IPS DF 6.9 (cell line): Measurements from ENCODE around the gene CXorf66.
"Not testable (repeated sequence)": the region's sequence is repeated elsewhere in the genome, so short reads cannot be mapped to it uniquely, and the experiment has no call there.

Experiments
- DNase-seq: peaks from one replicate; pipeline ENCODE4 v3.0.0-alpha.2; 2013; ENCODE audit warnings: low read depth, low spot score
- H3K27ac ChIP-seq: one replicate; pipeline ENCODE4 v1.5.1; 2013; ENCODE audit warnings: low read length, control low read depth
- H3K27me3 ChIP-seq: 2 replicates; pipeline ENCODE4 v1.6.1; 2013; ENCODE audit warnings: mild to moderate bottlenecking, low read length; ENCODE audit not compliant: control insufficient read depth, insufficient read depth
- H3K36me3 ChIP-seq: 2 replicates; pipeline ENCODE4 v1.6.1; 2013; ENCODE audit warnings: low read length; ENCODE audit not compliant: control insufficient read depth, insufficient read depth
- H3K4me1 ChIP-seq: 2 replicates; pipeline ENCODE4 v1.6.1; 2013; ENCODE audit warnings: low read length; ENCODE audit not compliant: control insufficient read depth, insufficient read depth
- H3K4me3 ChIP-seq: 2 replicates; pipeline ENCODE4 v1.5.1; 2013; ENCODE audit warnings: mild to moderate bottlenecking, low read length
- H3K9me3 ChIP-seq: 2 replicates; pipeline ENCODE4 v1.6.1; 2013; ENCODE audit warnings: low read length, inconsistent platforms; ENCODE audit not compliant: control insufficient read depth, insufficient read depth
- WGBS: extraction: QIAGEN DNeasy Blood & Tissue Kit; methylation state at CpG from one replicate; pipeline ENCODE4 v1.1.7; 2013; ENCODE audit warnings: mixed read lengths, missing lambda C conversion rate; ENCODE audit not compliant: insufficient read length, insufficient coverage; 5-methylcytosine and 5-hydroxymethylcytosine counted together

The CXorf66 gene, protein sequence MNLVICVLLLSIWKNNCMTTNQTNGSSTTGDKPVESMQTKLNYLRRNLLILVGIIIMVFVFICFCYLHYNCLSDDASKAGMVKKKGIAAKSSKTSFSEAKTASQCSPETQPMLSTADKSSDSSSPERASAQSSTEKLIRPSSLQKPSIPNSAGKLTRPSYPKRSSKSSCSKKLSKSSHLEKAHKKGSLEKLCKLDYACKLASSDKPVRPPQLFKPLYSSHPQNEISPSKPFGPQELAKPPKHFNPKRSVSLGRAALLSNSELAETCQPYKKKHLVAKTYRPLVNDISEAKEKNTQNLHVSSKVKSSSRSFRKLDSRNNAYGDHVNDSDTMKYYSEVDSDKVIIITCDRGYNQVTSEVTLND

GRCh38 chrX:139965421-139965820 is at the start of gene CXorf66:
Gene CXorf66, minus strand, starts transcription at chrX:139965521. Its CDS starts 25 bp downstream, at chrX:139965496.
- Histone ChIP-seq H3K4me1 (no peaks in the 10 kb centered on the region; the same call in 1 of the 2 replicates), H3K9me3 (no peaks in the 10 kb centered on the region), H3K27ac (no peak within 1 kb of the TSS), H3K36me3 (no peaks in the 10 kb centered on the region), H3K27me3 (no peaks in the 10 kb centered on the region), H3K4me3 (no peak within 1 kb of the TSS)
- no peak for DNase-seq
- WGBS: no CpG with 5 or more reads among the region's 7 CpGs

- no CpG with 5 or more reads among the region's 3 CpGs for whole genome bisulfite sequencing
- Histone ChIP-seq H3K27me3 (no peaks in the 10 kb centered on the region), H3K27ac (no peak overlapping the region)
Measured at GRCh38 chrX:139982856-139983255, 17.5 kb upstream of the CXorf66 start.

DNA sequence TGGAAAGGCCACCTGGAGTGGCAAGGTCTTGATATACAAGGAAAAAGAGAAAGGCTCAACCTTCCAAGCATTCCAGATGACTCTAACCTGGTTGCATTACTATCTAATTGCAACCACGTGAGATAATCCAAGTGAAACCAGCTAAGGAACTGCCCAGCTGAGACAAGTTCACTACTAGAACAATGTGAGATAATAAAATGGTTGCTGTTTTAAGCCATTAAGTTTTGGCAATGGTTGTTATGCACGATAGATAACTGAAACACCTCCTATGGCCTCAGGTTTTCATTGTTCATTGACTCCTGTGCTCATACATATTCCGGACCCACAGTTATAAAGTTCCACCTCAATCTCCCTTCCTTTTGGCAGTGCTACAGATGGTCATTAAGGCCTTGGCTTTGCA is 9.2 kb upstream of the CXorf66 start:
- no peaks in the 10 kb centered on the region for H3K27me3 ChIP-seq
- H3K27ac ChIP-seq: no peak overlapping the region
- H3K4me3 ChIP-seq: no peak overlapping the region
- H3K4me1 ChIP-seq: peaks cover 2% of the 10 kb centered on the region; the same call in 1 of the 2 replicates
- H3K9me3 ChIP-seq: no peaks in the 10 kb centered on the region
- DNase-seq: no peak
- WGBS: no CpG with 5 or more reads among the region's 3 CpGs
- H3K36me3 ChIP-seq: no peaks in the 10 kb centered on the region

More at GRCh38 chrX:139982856-139983255, 17.5 kb upstream of the CXorf66 start:
- no peak for DNase-seq
- H3K4me3 ChIP-seq: no peak overlapping the region
- no peaks in the 10 kb centered on the region for H3K4me1 ChIP-seq
- no peaks in the 10 kb centered on the region for H3K36me3 ChIP-seq
- H3K9me3 ChIP-seq: no peaks in the 10 kb centered on the region

DNA sequence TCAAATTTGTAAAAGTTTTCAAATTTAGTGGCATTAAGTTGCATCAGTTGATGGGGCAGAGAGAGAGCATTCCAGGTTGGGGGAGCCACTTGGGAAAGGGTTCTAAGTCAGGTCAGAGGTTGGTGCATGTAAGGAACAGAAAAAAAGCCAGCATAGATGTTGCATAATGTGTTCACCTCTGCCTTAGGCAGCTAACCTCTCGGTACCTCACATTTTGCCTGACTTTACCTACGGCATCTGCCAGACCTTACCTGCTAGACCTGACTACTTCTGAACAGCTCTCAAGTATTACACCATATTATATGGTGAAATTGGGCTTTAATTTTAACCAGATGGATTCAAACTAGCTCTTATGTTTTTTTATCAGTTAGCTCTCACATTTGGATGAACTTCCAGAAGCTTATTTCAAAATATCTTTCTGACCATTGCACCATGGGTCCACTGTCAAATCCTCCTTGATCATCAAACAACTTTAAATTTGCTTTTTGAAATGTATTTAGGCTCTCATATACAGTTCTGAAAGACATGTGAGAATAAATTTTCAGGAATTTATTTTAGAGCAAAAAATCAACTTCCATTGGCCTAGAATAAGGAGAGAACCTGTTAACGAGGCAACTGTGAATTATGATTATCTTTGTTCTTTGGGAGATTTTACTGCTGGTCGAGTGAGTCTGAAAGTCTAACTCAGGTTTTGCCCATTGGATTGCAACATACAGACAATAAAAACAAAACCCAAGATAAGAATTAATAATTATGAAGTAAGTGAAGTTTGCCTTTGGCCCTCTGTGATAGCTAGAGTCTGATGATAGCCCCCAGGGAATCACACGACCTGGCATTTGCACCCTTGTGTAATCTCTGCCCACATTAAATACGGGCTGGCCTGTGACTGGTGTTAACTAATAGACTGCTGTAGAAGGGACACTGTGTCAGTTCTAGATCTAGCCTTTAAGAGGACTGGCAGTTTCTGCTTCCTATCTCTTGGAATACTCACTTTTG is 7.6 kb upstream of the CXorf66 start:
- no CpG with 5 or more reads among the region's 6 CpGs for whole genome bisulfite sequencing
- H3K9me3 ChIP-seq: no peaks in the 10 kb centered on the region
- H3K27me3 ChIP-seq: no peaks in the 10 kb centered on the region
- H3K27ac ChIP-seq: no peak overlapping the region
- peaks cover 2% of the 10 kb centered on the region; the same call in 1 of the 2 replicates for H3K4me1 ChIP-seq
- DNase-seq: no peak
- no peak overlapping the region for H3K4me3 ChIP-seq
- H3K36me3 ChIP-seq: no peaks in the 10 kb centered on the region

GRCh38 chrX:139972113-139972512 is 6.8 kb upstream of the CXorf66 start:
- H3K4me3 ChIP-seq: no peak overlapping the region
- no peaks in the 10 kb centered on the region for H3K9me3 ChIP-seq
- H3K27ac ChIP-seq: no peak overlapping the region
- no peaks in the 10 kb centered on the region for H3K27me3 ChIP-seq
- no peaks in the 10 kb centered on the region for H3K36me3 ChIP-seq
- no CpG with 5 or more reads among the region's 5 CpGs for WGBS
- DNase-seq: no peak
- H3K4me1 ChIP-seq: peaks cover 2% of the 10 kb centered on the region; the same call in 1 of the 2 replicates

- H3K27ac ChIP-seq: no peak overlapping the region
- no peaks in the 10 kb centered on the region for H3K36me3 ChIP-seq
- H3K9me3 ChIP-seq: no peaks in the 10 kb centered on the region
- H3K4me3 ChIP-seq: no peak overlapping the region
- no peaks in the 10 kb centered on the region for H3K27me3 ChIP-seq
- H3K4me1 ChIP-seq: peaks cover 2% of the 10 kb centered on the region; the same call in 1 of the 2 replicates
- no CpG with 5 or more reads among the region's 10 CpGs for WGBS
- no peak for DNase-seq
Measured at GRCh38 chrX:139971394-139971749, 6.1 kb upstream of the CXorf66 start.

DNA sequence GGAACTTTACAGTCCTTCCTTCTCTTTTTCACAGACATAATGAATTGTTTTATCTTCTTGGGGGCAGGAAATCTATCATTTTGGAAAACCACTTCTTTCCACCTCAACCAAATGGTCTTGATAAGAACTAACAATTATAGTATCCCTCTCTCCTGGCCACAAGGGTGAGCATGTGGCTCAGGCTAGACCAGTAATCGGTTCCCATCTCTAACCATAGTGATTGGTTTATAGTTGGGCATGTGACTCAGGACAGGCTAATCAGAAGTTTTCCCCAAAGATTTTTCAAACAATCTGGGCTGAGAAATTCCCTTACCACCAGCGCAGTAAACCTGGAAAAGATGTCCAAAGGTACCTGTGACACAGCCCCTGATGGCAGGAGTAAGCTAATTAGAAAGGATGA is 4.0 kb upstream of the CXorf66 start:
- no peak overlapping the region for H3K4me3 ChIP-seq
- DNase-seq: no peak
- peaks cover 2% of the 10 kb centered on the region; the same call in 1 of the 2 replicates for H3K4me1 ChIP-seq
- H3K27me3 ChIP-seq: no peaks in the 10 kb centered on the region
- H3K36me3 ChIP-seq: no peaks in the 10 kb centered on the region
- no CpG with 5 or more reads among the region's 2 CpGs for WGBS
- no peaks in the 10 kb centered on the region for H3K9me3 ChIP-seq
- no peak overlapping the region for H3K27ac ChIP-seq

DNA sequence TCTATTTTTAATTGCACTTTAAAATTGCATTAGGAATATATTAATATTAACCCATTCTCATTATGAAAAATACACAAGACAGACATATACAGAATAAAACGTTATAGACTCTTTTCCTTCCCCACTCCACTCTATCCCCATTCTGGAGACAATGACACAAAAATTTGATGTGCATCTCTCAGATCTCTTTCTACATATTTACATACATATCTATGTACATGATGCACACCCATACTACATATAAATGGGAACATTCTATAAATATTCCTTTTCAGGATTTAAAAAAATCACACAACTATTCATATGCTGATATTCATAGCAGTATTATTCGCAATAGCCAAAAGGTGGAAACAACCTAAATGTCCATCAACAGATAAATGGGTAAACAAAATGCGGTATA is 2.4 kb upstream of the CXorf66 start:
- Histone ChIP-seq H3K27ac (no peak overlapping the region), H3K27me3 (no peaks in the 10 kb centered on the region), H3K9me3 (no peaks in the 10 kb centered on the region), H3K4me1 (peaks cover 2% of the 10 kb centered on the region; the same call in 1 of the 2 replicates), H3K36me3 (no peaks in the 10 kb centered on the region), H3K4me3 (no peak overlapping the region)
- no CpG with 5 or more reads among the region's 3 CpGs for WGBS
- no peak for DNase-seq

DNA sequence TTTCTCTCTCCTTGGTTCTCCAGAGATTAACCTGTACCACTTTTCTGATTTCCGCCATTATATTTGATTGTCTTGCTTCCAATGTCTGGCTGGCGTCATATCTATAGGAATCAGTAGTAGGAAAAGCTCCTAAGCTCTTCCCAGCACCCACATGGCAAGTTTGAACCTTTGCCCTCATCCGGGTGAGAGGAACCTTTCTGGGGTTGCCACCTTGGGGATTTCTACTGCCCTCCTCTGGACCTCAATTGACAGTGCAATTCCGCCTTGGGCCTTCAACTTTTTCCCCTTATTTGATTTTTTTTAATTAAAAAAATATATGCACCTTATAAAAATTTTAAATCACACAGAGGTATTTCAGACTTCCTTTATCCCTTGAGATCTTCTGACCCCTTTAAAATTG is 2.0 kb upstream of the CXorf66 start:
- DNase-seq: no peak
- H3K27me3 ChIP-seq: no peaks in the 10 kb centered on the region
- no CpG with 5 or more reads among the region's 4 CpGs for WGBS

DNA sequence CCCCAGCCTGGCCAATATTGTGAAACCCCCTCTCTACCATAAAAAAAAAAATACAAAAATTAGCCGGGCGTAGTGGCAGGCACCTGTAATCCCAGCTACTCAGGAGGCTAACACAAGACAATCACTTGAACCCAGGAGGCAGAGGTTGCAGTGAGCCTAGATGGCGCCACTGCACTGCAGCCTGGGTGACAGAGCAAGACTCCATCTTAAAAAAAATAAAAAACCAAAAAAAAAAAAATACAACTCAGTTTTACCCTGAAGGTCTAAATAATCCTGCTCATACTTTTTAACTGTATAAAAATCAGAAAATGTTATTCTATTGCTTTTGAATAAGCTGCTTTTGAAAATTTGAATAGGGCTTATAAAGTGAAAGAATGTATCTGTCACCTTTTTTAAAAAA is 838 bp upstream of the CXorf66 start:
- DNase-seq, H3K4me3 ChIP-seq, H3K4me1 ChIP-seq: not testable (repeated sequence)

More for the DNA sequence above, 2.0 kb upstream of the CXorf66 start:
- Histone ChIP-seq H3K36me3 (no peaks in the 10 kb centered on the region), H3K4me1 (peaks cover 2% of the 10 kb centered on the region; the same call in 1 of the 2 replicates), H3K27ac (no peak overlapping the region), H3K4me3 (no peak overlapping the region), H3K9me3 (no peaks in the 10 kb centered on the region)

More for the DNA sequence above, 838 bp upstream of the CXorf66 start:
- H3K27me3 ChIP-seq, H3K9me3 ChIP-seq, H3K36me3 ChIP-seq, H3K27ac ChIP-seq: not testable (repeated sequence)
- whole genome bisulfite sequencing: no CpG with 5 or more reads among the region's 3 CpGs
